ENCODE results near the gene WDFY4. TPM values are rescaled to one million over a fixed set of nuclear protein-coding genes. Genes with fewer than 3 reads are reported as not detected.

WDFY4 gene
- total RNA-seq, 1 experiment from 2014 or later: 144 TPM

DNA sequence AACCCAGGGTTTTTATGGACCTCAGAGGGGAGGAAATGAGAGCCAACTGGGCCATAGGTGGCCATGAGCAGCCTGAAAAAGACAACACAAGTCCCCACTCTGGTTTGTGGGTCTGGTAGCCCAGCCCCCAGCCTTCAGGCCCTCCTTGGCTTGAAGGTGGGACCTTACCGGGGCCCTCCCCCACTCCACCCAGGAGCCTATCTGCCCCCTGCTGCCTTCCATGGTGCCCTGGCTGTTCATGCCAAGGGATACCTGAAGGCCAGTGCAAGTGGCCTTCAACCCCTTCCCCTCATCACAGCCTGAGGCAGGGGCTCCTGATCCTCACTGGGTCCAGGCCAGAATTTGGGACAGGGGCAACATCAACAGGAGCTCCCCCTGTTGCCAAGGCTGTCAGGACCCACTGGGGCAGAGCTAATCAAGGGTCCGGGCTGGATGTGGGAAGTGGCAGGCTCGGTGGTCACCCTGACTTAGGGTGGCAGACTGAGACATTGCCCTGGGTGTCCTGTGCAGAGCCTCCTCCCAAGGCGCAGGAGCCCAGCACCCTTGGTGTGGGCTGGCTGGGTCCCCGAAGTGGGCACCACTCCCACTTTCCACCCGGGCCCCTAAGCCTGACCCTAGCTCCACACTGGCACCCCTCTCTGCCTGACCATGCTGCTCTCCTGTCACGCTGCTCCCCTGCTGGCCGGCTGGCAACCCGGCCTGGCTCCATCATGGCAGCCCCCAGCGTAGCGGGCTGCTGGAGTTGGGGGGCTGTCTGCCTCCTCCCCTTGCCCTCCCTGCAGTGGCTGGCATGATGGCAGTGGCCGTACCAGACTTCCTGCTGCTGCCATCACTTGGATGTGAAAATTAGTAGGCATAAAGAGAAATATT, 6.4 kb downstream of the WDFY4 start:
- peak overlapping the region; percentile 78 for H3K27ac ChIP-seq (ENCODE audit: low read length)
- H4K20me1 ChIP-seq (ENCODE audit: insufficient read depth, low read depth, low read length): peaks cover 29% of the 10 kb centered on the region; the same call in 1 of the 2 replicates
- peaks cover 100% of the 10 kb centered on the region for H3K4me1 ChIP-seq (ENCODE audit: low read length)
- H3K9me2 ChIP-seq (replicated peaks; ENCODE audit: insufficient read depth, low read length): no peaks in the 10 kb centered on the region
- no peak overlapping the region; the same call in 1 of the 2 replicates for H3K4me3 ChIP-seq (ENCODE audit: low read length)
- DNase-seq: no peak
- peaks cover 25% of the 10 kb centered on the region for H3K36me3 ChIP-seq (ENCODE audit: insufficient read depth, low read length)
- H3K4me2 ChIP-seq (ENCODE audit: low read depth, low read length, poor library complexity, severe bottlenecking): peak overlapping the region; percentile 91
- H3K79me2 ChIP-seq (ENCODE audit: low read length): peaks cover 100% of the 10 kb centered on the region
- peak overlapping the region; percentile 44 for H3K9ac ChIP-seq (ENCODE audit: low read length)
- no peaks in the 10 kb centered on the region for H3K27me3 ChIP-seq (ENCODE audit: low read length)
- no peak overlapping the region for H2AFZ ChIP-seq (ENCODE audit: low read length)
- no peaks in the 10 kb centered on the region for H3K9me3 ChIP-seq (ENCODE audit: low read length)

DNA sequence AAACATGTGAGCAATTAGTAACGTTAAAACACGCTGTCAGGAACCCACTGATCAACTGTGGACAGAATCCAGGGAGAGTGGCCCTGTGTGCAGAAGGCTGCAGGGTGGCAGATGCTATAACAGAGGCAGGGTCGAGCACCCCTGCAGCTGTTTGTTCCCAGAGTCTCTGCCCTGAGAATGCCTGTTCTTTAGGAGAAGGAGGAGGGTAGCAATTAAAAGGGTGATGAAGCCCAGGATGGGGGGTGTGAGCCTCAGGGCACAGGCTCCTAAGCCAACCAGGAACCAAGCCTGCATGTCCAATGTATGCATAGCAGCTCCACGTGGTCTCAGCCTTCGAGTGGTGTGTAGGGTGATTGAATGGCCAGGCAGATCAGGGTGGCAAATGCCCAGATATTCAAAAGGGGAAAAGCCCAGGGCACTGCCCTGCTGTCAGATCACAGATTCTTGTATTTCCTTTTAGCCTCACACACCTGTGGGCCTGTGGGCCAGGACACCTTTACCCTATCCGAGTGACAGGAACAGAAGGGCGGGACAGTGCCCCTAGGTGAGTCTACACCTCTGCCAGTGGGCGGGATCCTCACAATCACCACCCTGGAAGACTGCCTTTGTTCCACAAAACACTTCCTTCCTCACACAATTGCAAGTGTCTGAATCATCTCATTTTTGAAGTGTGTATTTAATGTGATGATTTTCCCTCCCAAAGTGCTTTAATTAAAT, 7.3 kb downstream of the WDFY4 start:
- Histone ChIP-seq H3K4me1 (ENCODE audit: low read length) (peaks cover 100% of the 10 kb centered on the region), H3K36me3 (ENCODE audit: insufficient read depth, low read length) (peaks cover 22% of the 10 kb centered on the region), H3K9me3 (ENCODE audit: low read length) (no peaks in the 10 kb centered on the region), H3K79me2 (ENCODE audit: low read length) (peaks cover 100% of the 10 kb centered on the region), H3K27me3 (ENCODE audit: low read length) (no peaks in the 10 kb centered on the region), H4K20me1 (ENCODE audit: insufficient read depth, low read depth, low read length) (peaks cover 30% of the 10 kb centered on the region; the same call in 1 of the 2 replicates), H3K9me2 (replicated peaks; ENCODE audit: insufficient read depth, low read length) (no peaks in the 10 kb centered on the region), H3K27ac (ENCODE audit: low read length) (peak overlapping the region; percentile 78), H3K4me2 (ENCODE audit: low read depth, low read length, poor library complexity, severe bottlenecking) (peak overlapping the region; percentile 91), H2AFZ (ENCODE audit: low read length) (no peak overlapping the region), H3K4me3 (ENCODE audit: low read length) (no peak overlapping the region; the same call in 1 of the 2 replicates), H3K9ac (ENCODE audit: low read length) (peak overlapping the region; percentile 39)
- DNase-seq: no peak

DNA sequence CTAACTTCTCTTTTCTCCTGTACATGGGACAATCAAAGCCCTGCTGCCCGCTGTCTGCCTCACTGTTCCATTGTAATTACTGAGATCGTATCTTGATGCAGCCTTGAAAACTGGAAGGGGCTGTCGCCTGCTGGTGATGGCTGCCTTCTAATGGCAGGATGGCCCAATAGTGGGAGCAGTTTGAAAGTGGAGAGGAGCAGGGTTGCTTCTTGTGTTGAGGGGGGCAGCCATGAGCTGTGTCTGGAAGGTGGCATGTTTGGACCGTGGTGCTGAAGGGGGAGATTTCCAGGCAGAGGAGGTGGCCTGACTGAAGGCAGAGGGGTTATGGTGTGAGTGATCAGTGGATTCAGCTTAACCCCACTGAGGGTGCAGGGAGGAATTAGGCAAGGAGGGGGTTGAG, 8.1 kb downstream of the WDFY4 start:
- Histone ChIP-seq H4K20me1 (ENCODE audit: insufficient read depth, low read depth, low read length) (peaks cover 30% of the 10 kb centered on the region; the same call in 1 of the 2 replicates), H3K4me1 (ENCODE audit: low read length) (peaks cover 100% of the 10 kb centered on the region), H3K4me2 (ENCODE audit: low read depth, low read length, poor library complexity, severe bottlenecking) (peak overlapping the region; percentile 91), H3K27ac (ENCODE audit: low read length) (peak overlapping the region; percentile 78), H3K36me3 (ENCODE audit: insufficient read depth, low read length) (peaks cover 22% of the 10 kb centered on the region), H3K4me3 (ENCODE audit: low read length) (peak overlapping the region; percentile 3; the same call in 1 of the 2 replicates), H3K9me3 (ENCODE audit: low read length) (no peaks in the 10 kb centered on the region), H3K9me2 (replicated peaks; ENCODE audit: insufficient read depth, low read length) (no peaks in the 10 kb centered on the region), H3K27me3 (ENCODE audit: low read length) (no peaks in the 10 kb centered on the region), H3K79me2 (ENCODE audit: low read length) (peaks cover 100% of the 10 kb centered on the region), H3K9ac (ENCODE audit: low read length) (peak overlapping the region; percentile 39), H2AFZ (ENCODE audit: low read length) (no peak overlapping the region)
- DNase-seq: no peak

DNA sequence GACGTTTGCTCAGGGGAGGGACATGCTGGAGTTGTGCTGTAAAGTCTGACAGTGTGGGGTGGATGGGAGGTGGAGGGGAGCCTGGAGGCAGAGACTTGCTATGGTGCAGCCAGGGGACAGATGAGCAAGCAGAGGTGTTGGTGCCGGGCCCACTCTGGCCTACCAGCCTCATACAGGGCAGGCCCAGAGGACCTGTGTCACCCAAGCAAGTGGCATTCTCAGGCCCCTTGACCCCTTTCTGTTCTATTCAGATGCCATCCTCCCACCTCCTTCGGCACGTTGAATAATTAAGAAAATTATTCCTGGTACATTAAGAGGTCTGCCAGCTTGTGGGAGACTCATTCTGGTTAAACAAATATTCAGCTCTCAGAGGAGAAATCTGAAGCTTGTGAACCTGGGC, 8.5 kb downstream of the WDFY4 start:
- peaks cover 30% of the 10 kb centered on the region; the same call in 1 of the 2 replicates for H4K20me1 ChIP-seq (ENCODE audit: insufficient read depth, low read depth, low read length)

DNA sequence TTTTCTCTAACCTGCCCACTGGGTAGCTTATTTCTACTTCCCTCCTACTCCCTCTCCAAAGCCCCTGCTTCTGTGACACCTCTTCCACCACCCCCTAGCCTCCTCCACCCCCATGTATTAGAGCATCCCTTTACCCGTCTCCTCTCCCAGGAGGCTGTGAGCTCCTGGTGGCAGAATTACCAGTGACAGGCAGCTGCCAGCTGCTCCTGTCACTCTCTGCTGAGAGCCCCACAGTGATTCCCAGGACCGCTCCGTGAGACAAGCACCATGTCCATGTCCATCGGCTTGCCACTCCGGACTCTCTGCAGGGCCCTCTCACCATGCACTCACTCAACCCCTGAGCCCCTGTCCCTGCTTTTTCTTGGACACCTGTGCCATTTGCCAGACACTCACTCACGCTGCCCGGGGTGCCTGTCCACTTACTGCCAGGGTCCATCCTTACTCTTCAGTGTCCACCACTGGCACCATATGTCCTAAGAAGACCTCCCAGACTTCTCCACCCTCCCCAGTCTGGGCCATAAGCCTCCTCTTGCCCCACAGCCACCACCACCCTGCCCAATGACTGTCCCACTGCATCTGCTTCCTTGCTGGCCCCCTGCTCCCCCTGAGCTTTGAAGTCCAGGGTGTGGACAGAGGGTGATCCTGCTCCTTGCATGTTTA, 9.8 kb downstream of the WDFY4 start:
- Histone ChIP-seq H3K4me2 (ENCODE audit: low read depth, low read length, poor library complexity, severe bottlenecking) (no peak overlapping the region), H3K9me2 (replicated peaks; ENCODE audit: insufficient read depth, low read length) (no peaks in the 10 kb centered on the region), H3K9me3 (ENCODE audit: low read length) (no peaks in the 10 kb centered on the region), H3K9ac (ENCODE audit: low read length) (peak overlapping the region; percentile 39; the same call in 1 of the 2 replicates), H4K20me1 (ENCODE audit: insufficient read depth, low read depth, low read length) (peaks cover 31% of the 10 kb centered on the region; the same call in 1 of the 2 replicates), H3K4me1 (ENCODE audit: low read length) (peaks cover 100% of the 10 kb centered on the region), H3K27ac (ENCODE audit: low read length) (peak overlapping the region; percentile 78), H2AFZ (ENCODE audit: low read length) (no peak overlapping the region), H3K79me2 (ENCODE audit: low read length) (peaks cover 100% of the 10 kb centered on the region), H3K4me3 (ENCODE audit: low read length) (no peak overlapping the region), H3K27me3 (ENCODE audit: low read length) (no peaks in the 10 kb centered on the region), H3K36me3 (ENCODE audit: insufficient read depth, low read length) (peaks cover 22% of the 10 kb centered on the region)
- DNase-seq: no peak

More for the DNA sequence above, 8.5 kb downstream of the WDFY4 start:
- Histone ChIP-seq H3K27ac (ENCODE audit: low read length) (peak overlapping the region; percentile 78), H3K4me1 (ENCODE audit: low read length) (peaks cover 100% of the 10 kb centered on the region), H3K27me3 (ENCODE audit: low read length) (no peaks in the 10 kb centered on the region), H3K9me2 (replicated peaks; ENCODE audit: insufficient read depth, low read length) (no peaks in the 10 kb centered on the region), H3K4me2 (ENCODE audit: low read depth, low read length, poor library complexity, severe bottlenecking) (peak overlapping the region; percentile 91), H3K79me2 (ENCODE audit: low read length) (peaks cover 100% of the 10 kb centered on the region), H3K36me3 (ENCODE audit: insufficient read depth, low read length) (peaks cover 22% of the 10 kb centered on the region), H2AFZ (ENCODE audit: low read length) (no peak overlapping the region), H3K9ac (ENCODE audit: low read length) (peak overlapping the region; percentile 39), H3K9me3 (ENCODE audit: low read length) (no peaks in the 10 kb centered on the region), H3K4me3 (ENCODE audit: low read length) (peak overlapping the region; percentile 3; the same call in 1 of the 2 replicates)
- no peak for DNase-seq

DNA sequence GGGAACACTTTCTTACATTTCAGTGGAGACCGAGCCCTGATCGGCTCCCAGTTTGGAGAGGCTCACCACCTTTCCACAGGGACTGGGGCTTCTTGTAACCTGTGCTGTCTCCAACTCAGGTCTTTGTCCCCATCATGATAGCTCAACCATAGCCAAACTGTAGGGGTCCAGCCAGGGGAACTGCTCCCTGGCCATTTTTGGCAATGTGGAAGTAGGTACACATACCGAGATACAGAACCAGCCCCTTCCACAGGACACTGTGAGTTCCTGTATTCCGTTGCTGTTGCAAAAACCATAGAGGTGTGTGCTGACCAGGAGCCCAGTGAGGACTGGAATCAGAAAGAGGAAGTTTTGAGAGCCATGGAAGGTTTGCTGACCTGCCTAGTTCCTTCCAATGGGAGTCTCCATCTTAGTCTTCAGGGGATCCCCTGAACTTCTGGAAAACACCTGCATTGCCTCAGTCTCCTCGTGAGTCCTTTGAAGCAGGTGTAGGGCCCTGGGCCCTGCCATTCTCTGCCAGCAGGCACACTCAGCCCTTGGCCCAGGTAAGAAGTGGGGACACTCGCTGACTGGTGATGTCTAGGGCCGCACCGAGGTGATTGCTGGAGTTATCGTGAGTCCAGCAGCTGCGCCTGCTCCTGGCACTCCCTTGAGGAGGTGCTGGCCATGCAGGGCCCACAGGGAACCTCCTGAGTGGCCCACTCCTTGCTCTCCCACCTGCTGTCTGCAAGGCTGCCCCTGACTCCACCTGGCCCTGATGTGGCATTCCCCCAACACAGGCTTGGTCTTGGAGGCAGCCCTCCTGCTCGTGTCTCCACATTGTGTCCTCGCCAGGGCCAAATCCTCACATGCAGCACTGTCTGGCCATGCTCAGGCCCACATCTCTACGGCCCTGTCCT, 11.2 kb downstream of the WDFY4 start:
- Histone ChIP-seq H3K9me2 (replicated peaks; ENCODE audit: insufficient read depth, low read length) (no peaks in the 10 kb centered on the region), H3K4me3 (ENCODE audit: low read length) (no peak overlapping the region), H3K9ac (ENCODE audit: low read length) (peak overlapping the region; percentile 58), H3K79me2 (ENCODE audit: low read length) (peaks cover 100% of the 10 kb centered on the region), H4K20me1 (ENCODE audit: insufficient read depth, low read depth, low read length) (peaks cover 37% of the 10 kb centered on the region), H3K9me3 (ENCODE audit: low read length) (no peaks in the 10 kb centered on the region), H2AFZ (ENCODE audit: low read length) (no peak overlapping the region), H3K4me1 (ENCODE audit: low read length) (peaks cover 100% of the 10 kb centered on the region), H3K27ac (ENCODE audit: low read length) (peak overlapping the region; percentile 78), H3K4me2 (ENCODE audit: low read depth, low read length, poor library complexity, severe bottlenecking) (peak overlapping the region; percentile 27), H3K27me3 (ENCODE audit: low read length) (no peaks in the 10 kb centered on the region), H3K36me3 (ENCODE audit: insufficient read depth, low read length) (peaks cover 18% of the 10 kb centered on the region)
- DNase-seq: no peak

DNA sequence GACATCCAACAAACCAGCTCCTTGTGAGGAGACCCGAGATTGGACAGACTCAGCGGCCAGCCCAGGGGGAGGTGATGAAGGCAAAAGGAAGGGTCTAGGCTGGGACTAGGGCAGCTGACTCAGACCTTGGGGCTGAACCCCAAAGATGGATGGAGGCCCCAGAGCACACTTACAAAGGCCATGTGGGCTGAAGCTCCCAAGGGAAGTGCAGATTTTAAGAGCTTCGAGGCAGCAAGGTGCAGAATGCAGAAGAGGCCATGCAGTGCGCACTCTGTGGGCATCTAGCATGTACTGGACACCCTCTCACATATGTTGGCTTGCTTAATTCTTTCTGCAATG, 11.8 kb downstream of the WDFY4 start:
- H2AFZ ChIP-seq (ENCODE audit: low read length): no peak overlapping the region
- H3K4me1 ChIP-seq (ENCODE audit: low read length): peaks cover 100% of the 10 kb centered on the region
- H3K79me2 ChIP-seq (ENCODE audit: low read length): peaks cover 100% of the 10 kb centered on the region
- peaks cover 20% of the 10 kb centered on the region for H3K36me3 ChIP-seq (ENCODE audit: insufficient read depth, low read length)
- H3K9ac ChIP-seq (ENCODE audit: low read length): peak overlapping the region; percentile 58
- no peaks in the 10 kb centered on the region for H3K27me3 ChIP-seq (ENCODE audit: low read length)
- H3K9me2 ChIP-seq (replicated peaks; ENCODE audit: insufficient read depth, low read length): no peaks in the 10 kb centered on the region
- H3K4me3 ChIP-seq (ENCODE audit: low read length): no peak overlapping the region
- H3K27ac ChIP-seq (ENCODE audit: low read length): peak overlapping the region; percentile 78
- H4K20me1 ChIP-seq (ENCODE audit: insufficient read depth, low read depth, low read length): peaks cover 35% of the 10 kb centered on the region
- DNase-seq: peak; percentile 61
- peak overlapping the region; percentile 27 for H3K4me2 ChIP-seq (ENCODE audit: low read depth, low read length, poor library complexity, severe bottlenecking)
- H3K9me3 ChIP-seq (ENCODE audit: low read length): no peaks in the 10 kb centered on the region
